ENCODE measurements around the gene SERP1. TPM values are rescaled to one million over a fixed set of nuclear protein-coding genes. Genes with fewer than 3 reads are reported as not detected.

The SERP1 gene
- 100 to 1,000 TPM; 304 to 473 TPM for total RNA-seq

- Histone ChIP-seq H3K27me3 (replicated peaks; ENCODE audit: insufficient read depth) (no peaks in the 10 kb centered on the region), H3K4me3 (peak within 1 kb of the TSS; percentile 84 to 91), H3K27ac (peak within 1 kb of the TSS; percentile 95 to 98), H3K4me1 (replicated peaks) (peaks cover 4% of the 10 kb centered on the region), H3K9me3 (no peaks in the 10 kb centered on the region), H3K36me3 (no peaks in the 10 kb centered on the region)
- intact Hi-C loops (cut with DNase I), result loop anchor here (5.0 kb wide), 3 partner anchors 56 to 216 kb away; partner anchors contain the start of genes ERICH6, SELENOT and SIAH2
- under 1% methylated on average over 49 of the region's 86 CpGs for WGBS
- TF ChIP-seq POLR2AphosphoS5 (IDR thresholded peaks at IDR 0.05) (peak; percentile 100), CTCF (IDR thresholded peaks at IDR 0.05) (peak in 2 of 4 experiments; percentile 17 to 25), POLR2A (IDR thresholded peaks at IDR 0.05) (peak; percentile 99)
- DNase-seq (ENCODE audit: low spot score), result peak; percentile 98
Observed at GRCh38 chr3:150546226-150547044, at the start of gene SERP1, which contains the start of gene EIF2A. Gene SERP1 (minus strand): TSS chr3:150546496. CDS start chr3:150546135, 361 bp downstream. Gene EIF2A (plus strand): TSS chr3:150546787. CDS start chr3:150546803, 16 bp downstream.

- 91% methylated on average over 4 of the region's 4 CpGs for WGBS
- TF ChIP-seq POLR2AphosphoS5 (IDR thresholded peaks at IDR 0.05) (no peak), POLR2A (IDR thresholded peaks at IDR 0.05) (no peak), CTCF (IDR thresholded peaks at IDR 0.05) (no peak)
Observed at GRCh38 chr3:150594150-150594549, 47.9 kb upstream of the SERP1 start.

GRCh38 chr3:150589759-150590158, 43.5 kb upstream of the SERP1 start:
- Histone ChIP-seq H3K4me1 (replicated peaks) (no peaks in the 10 kb centered on the region), H3K27ac (no peak overlapping the region), H3K4me3 (no peak overlapping the region), H3K27me3 (replicated peaks; ENCODE audit: insufficient read depth) (no peaks in the 10 kb centered on the region), H3K36me3 (no peaks in the 10 kb centered on the region), H3K9me3 (no peaks in the 10 kb centered on the region)
- WGBS, result 82% methylated on average over 6 of the region's 6 CpGs
- no peak for DNase-seq (ENCODE audit: low spot score)
- TF ChIP-seq CTCF (IDR thresholded peaks at IDR 0.05) (no peak), POLR2A (IDR thresholded peaks at IDR 0.05) (no peak), POLR2AphosphoS5 (IDR thresholded peaks at IDR 0.05) (no peak)
- intact Hi-C loops (cut with DNase I), result no loop called here

More at GRCh38 chr3:150594150-150594549, 47.9 kb upstream of the SERP1 start:
- intact Hi-C loops (cut with DNase I), result no loop called here
- Histone ChIP-seq H3K27ac (no peak overlapping the region), H3K27me3 (replicated peaks; ENCODE audit: insufficient read depth) (no peaks in the 10 kb centered on the region), H3K36me3 (no peaks in the 10 kb centered on the region), H3K4me3 (no peak overlapping the region), H3K4me1 (replicated peaks) (no peaks in the 10 kb centered on the region), H3K9me3 (no peaks in the 10 kb centered on the region)
- no peak for DNase-seq (ENCODE audit: low spot score)

GRCh38 chr3:150588027-150588830, 41.9 kb upstream of the SERP1 start:
- H3K36me3 ChIP-seq, result no peaks in the 10 kb centered on the region
- no peak for DNase-seq (ENCODE audit: low spot score)
- intact Hi-C loops (cut with DNase I), result no loop called here

More at GRCh38 chr3:150588027-150588830, 41.9 kb upstream of the SERP1 start:
- TF ChIP-seq POLR2AphosphoS5 (IDR thresholded peaks at IDR 0.05) (no peak), CTCF (IDR thresholded peaks at IDR 0.05) (no peak)
- Histone ChIP-seq H3K4me1 (replicated peaks) (no peaks in the 10 kb centered on the region), H3K9me3 (no peaks in the 10 kb centered on the region), H3K4me3 (no peak overlapping the region), H3K27me3 (replicated peaks; ENCODE audit: insufficient read depth) (no peaks in the 10 kb centered on the region), H3K27ac (no peak overlapping the region)
- 57% methylated on average over 9 of the region's 9 CpGs for WGBS

Data from prostate gland (tissue), 2 donors.